HCT116 (cell line): ENCODE results near the gene DNHD1. TPM values are rescaled to one million over a fixed set of nuclear protein-coding genes. Genes with fewer than 3 reads are reported as not detected.

Experiments
- ATAC-seq: fragments of 200-7000 bp; cut with Tn5 transposase; 2 replicates; pipeline ENCODE4 v1.9.1; 2020; ENCODE audit warnings: mild to moderate bottlenecking, moderate library complexity
- BruUV-seq: library from RNA; stranded (reverse); fragments of 400-500 nt; replicated peaks from 2 replicates; lab custom pipeline; 2021; lab: Mats Ljungman, UMichigan
- CTCF ChIA-PET: fragments of 300-600 bp; sonication (Branson Sonifier 250); formaldehyde crosslinking; loops from one replicate; lab custom pipeline; 2021; ENCODE audit warnings: antibody characterized with exemption; lab: Charles Lee
- POLR2A ChIA-PET: fragments of 300-600, 350-600 bp; sonication (Branson Sonifier 250); formaldehyde crosslinking; loops from one replicate; lab custom pipeline; 2021; ENCODE audit warnings: antibody characterized with exemption; lab: Charles Lee
- RAD21 ChIA-PET, 2 experiments: fragments of 300-600 bp; sonication (Branson Sonifier 250); formaldehyde crosslinking; loops; one replicate each; lab custom pipeline; 2023; ENCODE audit warnings: low total read pairs in 2 of 2; ENCODE audit not compliant: uncharacterized antibody in 2 of 2, unreplicated experiment in 2 of 2, low non-redundant PET in 1 of 2; lab: Charles Lee
- DNase-seq: peaks from one replicate; pipeline ENCODE4 v3.0.0-alpha.2; 2010; ENCODE audit warnings: low read depth, low spot score
- H2AFZ ChIP-seq: fragments of 200-600 bp; shearing (Covaris generic), sonication (generic); 2 replicates; pipeline ENCODE4 v1.6.1; 2017; ENCODE audit warnings: low read depth, mixed run types, mixed read lengths, antibody characterized with exemption, low read length; ENCODE audit not compliant: poor library complexity, severe bottlenecking
- H3K27ac ChIP-seq: 2 replicates; pipeline ENCODE4 v1.5.1; 2012; ENCODE audit warnings: low read depth, low read length
- H3K27me3 ChIP-seq: fragments of 200-600 bp; sonication (generic); 2 replicates; pipeline ENCODE4 v1.6.1; 2016; ENCODE audit warnings: mixed run types, low read length, mixed read lengths; ENCODE audit not compliant: insufficient read depth
- H3K36me3 ChIP-seq, 2 experiments: fragments of 200-500 bp in 1 of 2; fragments of 200-600 bp in 1 of 2; sonication (Bioruptor generic) in 1 of 2; sonication (generic) in 1 of 2; 2 replicates each; pipeline versions ENCODE4 v1.5.1 to v1.6.1; 2014 to 2016; ENCODE audit warnings: low read length in 2 of 2, inconsistent platforms in 1 of 2, mixed read lengths in 1 of 2, mixed run types in 1 of 2; ENCODE audit not compliant: insufficient read depth in 2 of 2, control insufficient read depth in 1 of 2
- H3K4me1 ChIP-seq, 2 experiments: fragments of 200-600 bp in 1 of 2; sonication (generic) in 1 of 2; 2 replicates each; pipeline versions ENCODE4 v1.5.1 to v1.6.1; 2012 to 2017; ENCODE audit warnings: low read length in 2 of 2, inconsistent platforms in 1 of 2, mild to moderate bottlenecking in 1 of 2, mixed read lengths in 1 of 2, mixed run types in 1 of 2, moderate library complexity in 1 of 2; ENCODE audit not compliant: insufficient read depth in 2 of 2, control insufficient read depth in 1 of 2
- H3K4me2 ChIP-seq: fragments of 200-600 bp; sonication (generic); 2 replicates; pipeline ENCODE4 v1.6.1; 2017; ENCODE audit warnings: mixed run types, low read length, mixed read lengths
- H3K4me3 ChIP-seq, 2 experiments: fragments of 200-600 bp in 1 of 2; sonication (generic) in 1 of 2; replicated peaks in 1 of 2; 2 replicates each; pipeline ENCODE4 v1.5.1; 2011 to 2016; ENCODE audit warnings: low read length in 2 of 2, control low read depth in 1 of 2, low read depth in 1 of 2, mild to moderate bottlenecking in 1 of 2, mixed read lengths in 1 of 2, mixed run types in 1 of 2
- H3K79me2 ChIP-seq: fragments of 200-600 bp; sonication (generic); 2 replicates; pipeline ENCODE4 v1.6.1; 2017; ENCODE audit warnings: mild to moderate bottlenecking, mixed run types, low read length, moderate library complexity, mixed read lengths; ENCODE audit not compliant: insufficient read depth
- H3K9ac ChIP-seq: fragments of 200-600 bp; sonication (generic); 2 replicates; pipeline ENCODE4 v1.6.1; 2016; ENCODE audit warnings: low read length, mixed read lengths
- H3K9me2 ChIP-seq: fragments of 200-600 bp; sonication (generic), shearing (Covaris generic); 2 replicates; pipeline ENCODE4 v1.6.1; 2017; ENCODE audit warnings: mixed run types, mild to moderate bottlenecking, moderate library complexity; ENCODE audit not compliant: insufficient read depth
- H3K9me3 ChIP-seq, 2 experiments: fragments of 200-500 bp in 1 of 2; fragments of 200-600 bp in 1 of 2; sonication (Bioruptor generic) in 1 of 2; sonication (generic) in 1 of 2; 2 replicates each; pipeline ENCODE4 v1.6.1; 2014 to 2017; ENCODE audit warnings: low read length in 2 of 2, mixed read lengths in 2 of 2, inconsistent platforms in 1 of 2, low read depth in 1 of 2, mild to moderate bottlenecking in 1 of 2, mixed run types in 1 of 2, moderate library complexity in 1 of 2; ENCODE audit not compliant: control insufficient read depth in 1 of 2, insufficient read depth in 1 of 2
- H4K20me1 ChIP-seq: fragments of 200-600 bp; sonication (generic), shearing (Covaris generic); 2 replicates; pipeline ENCODE4 v1.6.1; 2017; ENCODE audit warnings: mixed run types, mild to moderate bottlenecking, moderate library complexity; ENCODE audit not compliant: insufficient read depth
- ATF3 ChIP-seq: IDR thresholded peaks from 2 replicates; pipeline ENCODE4 v1.6.1; 2012
- CBX3 ChIP-seq: IDR thresholded peaks from 2 replicates; pipeline ENCODE4 v1.6.1; 2012; ENCODE audit warnings: low read depth
- CEBPB ChIP-seq: IDR thresholded peaks from 2 replicates; pipeline ENCODE4 v1.6.1; 2012; ENCODE audit warnings: low read depth
- EGR1 ChIP-seq: IDR thresholded peaks from 2 replicates; pipeline ENCODE4 v1.6.1; 2012; ENCODE audit warnings: low read depth
- ELF1 ChIP-seq: IDR thresholded peaks from 2 replicates; pipeline ENCODE4 v1.6.1; 2012; ENCODE audit warnings: low read depth, borderline replicate concordance
- EZH2phosphoT487 ChIP-seq: fragments of 200-600 bp; IDR thresholded peaks from 2 replicates; pipeline ENCODE4 v1.6.1; 2018; ENCODE audit warnings: antibody characterized with exemption, borderline replicate concordance
- JUND ChIP-seq: IDR thresholded peaks from 2 replicates; pipeline ENCODE4 v1.6.1; 2012
- POLR2A ChIP-seq: IDR thresholded peaks from 2 replicates; pipeline ENCODE4 v1.7.0; 2011; ENCODE audit warnings: borderline replicate concordance; ENCODE audit not compliant: insufficient read depth, insufficient read length; ENCODE audit errors: extremely low read depth
- POLR2AphosphoS5 ChIP-seq: IDR thresholded peaks from 2 replicates; pipeline ENCODE4 v1.6.1; 2011; ENCODE audit warnings: mild to moderate bottlenecking, low read depth, low read length, moderate library complexity
- RAD21 ChIP-seq: IDR thresholded peaks from 2 replicates; pipeline ENCODE4 v1.6.1; 2012; ENCODE audit warnings: low read depth, mild to moderate bottlenecking
- SP1 ChIP-seq: IDR thresholded peaks from 2 replicates; pipeline ENCODE4 v1.6.1; 2012; ENCODE audit warnings: low read depth
- SRF ChIP-seq: IDR thresholded peaks from 2 replicates; pipeline ENCODE4 v1.6.1; 2012; ENCODE audit warnings: low read depth
- YY1 ChIP-seq: IDR thresholded peaks from 2 replicates; pipeline ENCODE4 v1.6.1; 2011; ENCODE audit warnings: low read length, low read depth, moderate library complexity, mild to moderate bottlenecking; ENCODE audit not compliant: insufficient replicate concordance; ENCODE audit errors: extremely low read depth
- ZFX ChIP-seq: fragments of 450-650 bp; IDR thresholded peaks from 2 replicates; pipeline ENCODE4 v1.6.1; 2017
- ZNF274 ChIP-seq: fragments of 200-500 bp; sonication (Bioruptor generic); IDR thresholded peaks from 2 replicates; pipeline ENCODE4 v1.6.1; 2014; ENCODE audit warnings: mild to moderate bottlenecking, low read depth, low read length, inconsistent platforms
- intact Hi-C: fragments of 100-400 bp; cut with micrococcal nuclease; formaldehyde crosslinking; loops from 2 replicates; pipeline ENCODE4 v1.10.0; 2022
- total RNA-seq: library from RNA; stranded (reverse); gene quantifications from one replicate; pipeline ENCODE4 v1.2.1, GENCODE V29; 2021; ENCODE audit not compliant: unreplicated experiment
- TF ChIP-seq, protein P1 (sequence below): IDR thresholded peaks from 2 replicates; pipeline ENCODE4 v1.6.1; 2012; ENCODE audit warnings: low read depth

The DNHD1 gene
- total RNA-seq, 1 experiment from 2014 or later: 8.0 TPM

GRCh38 chr11:6587360-6587953 lies 90.4 kb downstream of the DNHD1 start:
- Histone ChIP-seq H3K4me1 (no peaks in the 10 kb centered on the region), H2AFZ (no peak overlapping the region), H3K9ac (no peak overlapping the region), H3K4me2 (no peak overlapping the region), H3K4me3 (no peak overlapping the region), H4K20me1 (no peaks in the 10 kb centered on the region), H3K27ac (no peak overlapping the region), H3K9me2 (no peaks in the 10 kb centered on the region), H3K36me3 (peaks cover 0 to 5% of the 10 kb centered on the region in 2 experiments; a peak in 2 of 4 replicates), H3K79me2 (0 out of 2 replicates have a peak, but pooled peaks cover 5% of the 10 kb centered on the region), H3K9me3 (peaks cover 4 to 13% of the 10 kb centered on the region in 2 experiments; a peak in 1 of 4 replicates), H3K27me3 (no peaks in the 10 kb centered on the region)
- RAD21 ChIA-PET: no interaction called here
- TF ChIP-seq, protein P1, sequence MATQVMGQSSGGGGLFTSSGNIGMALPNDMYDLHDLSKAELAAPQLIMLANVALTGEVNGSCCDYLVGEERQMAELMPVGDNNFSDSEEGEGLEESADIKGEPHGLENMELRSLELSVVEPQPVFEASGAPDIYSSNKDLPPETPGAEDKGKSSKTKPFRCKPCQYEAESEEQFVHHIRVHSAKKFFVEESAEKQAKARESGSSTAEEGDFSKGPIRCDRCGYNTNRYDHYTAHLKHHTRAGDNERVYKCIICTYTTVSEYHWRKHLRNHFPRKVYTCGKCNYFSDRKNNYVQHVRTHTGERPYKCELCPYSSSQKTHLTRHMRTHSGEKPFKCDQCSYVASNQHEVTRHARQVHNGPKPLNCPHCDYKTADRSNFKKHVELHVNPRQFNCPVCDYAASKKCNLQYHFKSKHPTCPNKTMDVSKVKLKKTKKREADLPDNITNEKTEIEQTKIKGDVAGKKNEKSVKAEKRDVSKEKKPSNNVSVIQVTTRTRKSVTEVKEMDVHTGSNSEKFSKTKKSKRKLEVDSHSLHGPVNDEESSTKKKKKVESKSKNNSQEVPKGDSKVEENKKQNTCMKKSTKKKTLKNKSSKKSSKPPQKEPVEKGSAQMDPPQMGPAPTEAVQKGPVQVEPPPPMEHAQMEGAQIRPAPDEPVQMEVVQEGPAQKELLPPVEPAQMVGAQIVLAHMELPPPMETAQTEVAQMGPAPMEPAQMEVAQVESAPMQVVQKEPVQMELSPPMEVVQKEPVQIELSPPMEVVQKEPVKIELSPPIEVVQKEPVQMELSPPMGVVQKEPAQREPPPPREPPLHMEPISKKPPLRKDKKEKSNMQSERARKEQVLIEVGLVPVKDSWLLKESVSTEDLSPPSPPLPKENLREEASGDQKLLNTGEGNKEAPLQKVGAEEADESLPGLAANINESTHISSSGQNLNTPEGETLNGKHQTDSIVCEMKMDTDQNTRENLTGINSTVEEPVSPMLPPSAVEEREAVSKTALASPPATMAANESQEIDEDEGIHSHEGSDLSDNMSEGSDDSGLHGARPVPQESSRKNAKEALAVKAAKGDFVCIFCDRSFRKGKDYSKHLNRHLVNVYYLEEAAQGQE: no peak
- no peak for TF ChIP-seq SP1
- TF ChIP-seq ATF3: no peak
- TF ChIP-seq EGR1: no peak
- TF ChIP-seq ZFX: no peak
- TF ChIP-seq ELF1: no peak
- no peak for TF ChIP-seq CBX3
- TF ChIP-seq JUND: no peak
- no peak for TF ChIP-seq POLR2A
- no peak for TF ChIP-seq ZNF274
- no peak for TF ChIP-seq RAD21
- no peak for TF ChIP-seq CEBPB
- TF ChIP-seq POLR2AphosphoS5: no peak
- no peak for TF ChIP-seq EZH2phosphoT487
- no peak for TF ChIP-seq SRF
- no peak for TF ChIP-seq YY1
- no peak for ATAC-seq
- POLR2A ChIA-PET: no interaction called here
- BruUV-seq: no TSS peak
- intact Hi-C loops: no loop called here
- CTCF ChIA-PET: no interaction called here
- no peak for DNase-seq
